H1 (cell line): ENCODE data around the gene LRRC4C. TPM values are rescaled to one million over a fixed set of nuclear protein-coding genes. Genes with fewer than 3 reads are reported as not detected.

Source experiments
- CTCF ChIA-PET: fragments of 300-600 bp; sonication (Branson Sonifier 250); formaldehyde crosslinking; loops from one replicate; lab custom pipeline; 2021; ENCODE audit not compliant: partially characterized antibody; lab: Charles Lee
- POLR2A ChIA-PET: fragments of 300-600 bp; sonication (Branson Sonifier 250); formaldehyde crosslinking; loops from one replicate; lab custom pipeline; 2021; ENCODE audit warnings: inconsistent platforms; ENCODE audit not compliant: partially characterized antibody; lab: Charles Lee
- DNase-seq, 2 experiments: peaks; one replicate each; pipeline versions ENCODE4 v3.0.0 to v3.0.0-alpha.2; 2010 to 2022; ENCODE audit warnings: low spot score in 2 of 2, low read depth in 1 of 2, mixed read lengths in 1 of 2
- FAIRE-seq: peaks from 2 replicates; lab custom pipeline; 2011; peaks lifted over from hg19 to GRCh38; lab: Jason Lieb, UNC
- H2AFZ ChIP-seq: 2 replicates; pipeline ENCODE4 v1.8.1; 2012; ENCODE audit warnings: low read length, inconsistent platforms
- H2AK5ac ChIP-seq: 2 replicates; pipeline ENCODE4 v1.6.1; 2013; ENCODE audit warnings: low read depth, low read length
- H2BK120ac ChIP-seq: replicated peaks from 2 replicates; pipeline ENCODE3; 2013; ENCODE audit warnings: low read depth, low read length, inconsistent platforms
- H2BK12ac ChIP-seq: 2 replicates; pipeline ENCODE4 v1.6.1; 2013; ENCODE audit warnings: low read depth, low read length
- H2BK15ac ChIP-seq: 2 replicates; pipeline ENCODE4 v1.6.1; 2013; ENCODE audit warnings: low read length
- H2BK20ac ChIP-seq: 2 replicates; pipeline ENCODE4 v1.6.1; 2013; ENCODE audit warnings: low read length
- H2BK5ac ChIP-seq: 2 replicates; pipeline ENCODE4 v1.6.1; 2013; ENCODE audit warnings: low read depth, low read length
- H3K14ac ChIP-seq: 2 replicates; pipeline ENCODE4 v1.6.1; 2013; ENCODE audit warnings: inconsistent platforms; ENCODE audit not compliant: insufficient read length
- H3K18ac ChIP-seq: 2 replicates; pipeline ENCODE4 v1.6.1; 2013; ENCODE audit warnings: low read length; ENCODE audit errors: extremely low read depth
- H3K23ac ChIP-seq: 2 replicates; pipeline ENCODE4 v1.6.1; 2013; ENCODE audit warnings: inconsistent platforms; ENCODE audit not compliant: insufficient read length
- H3K23me2 ChIP-seq: 2 replicates; pipeline ENCODE4 v1.6.1; 2013; ENCODE audit warnings: low read depth, low read length
- H3K27ac ChIP-seq: 2 replicates; pipeline ENCODE4 v1.6.1; 2011; ENCODE audit warnings: low read depth, low read length, inconsistent platforms
- H3K27me3 ChIP-seq, 4 experiments: replicated peaks in 1 of 4; 1 replicate in 1 of 4; 2 replicates in 3 of 4; pipeline versions ENCODE4 v1.6.1 to v1.8.1; 2011 to 2013; ENCODE audit warnings: low read length in 3 of 4, mild to moderate bottlenecking in 3 of 4, inconsistent platforms in 2 of 4, mixed read lengths in 2 of 4, moderate library complexity in 1 of 4; ENCODE audit not compliant: control insufficient read depth in 3 of 4, insufficient read depth in 3 of 4; ENCODE audit errors: extremely low read depth in 1 of 4
- H3K36me3 ChIP-seq, 4 experiments: 2 replicates each; pipeline versions ENCODE4 v1.6.1 to v1.8.1; 2011 to 2013; ENCODE audit warnings: mild to moderate bottlenecking in 4 of 4, low read length in 3 of 4, moderate library complexity in 2 of 4, control low read depth in 1 of 4, inconsistent platforms in 1 of 4; ENCODE audit not compliant: insufficient read depth in 4 of 4, control insufficient read depth in 2 of 4
- H3K4ac ChIP-seq: replicated peaks from 2 replicates; pipeline ENCODE3; 2013; ENCODE audit warnings: low read length, low read depth, mixed read lengths, inconsistent platforms; ENCODE audit not compliant: insufficient read length
- H3K4me1 ChIP-seq, 4 experiments: replicated peaks in 1 of 4; 1 replicate in 1 of 4; 2 replicates in 3 of 4; pipeline versions ENCODE4 v1.6.1 to v1.8.1; 2011 to 2013; ENCODE audit warnings: low read length in 3 of 4, inconsistent platforms in 2 of 4, mixed read lengths in 1 of 4; ENCODE audit not compliant: insufficient read depth in 4 of 4, control insufficient read depth in 3 of 4
- H3K4me2 ChIP-seq, 2 experiments: 2 replicates each; pipeline versions ENCODE4 v1.6.1 to v1.8.1; 2011 to 2013; ENCODE audit warnings: low read depth in 2 of 2, low read length in 2 of 2, control low read depth in 1 of 2, inconsistent platforms in 1 of 2, mild to moderate bottlenecking in 1 of 2; ENCODE audit not compliant: insufficient read depth in 1 of 2
- H3K4me3 ChIP-seq, 4 experiments: fragments of 200-600, 300-600 bp in 1 of 4; sonication (generic), shearing (Covaris generic), sonication (Bioruptor Twin) in 1 of 4; 2 replicates each; pipeline versions ENCODE4 v1.5.1 to v1.8.1; 2011 to 2016; ENCODE audit warnings: low read length in 4 of 4, low read depth in 3 of 4, control low read depth in 2 of 4, inconsistent platforms in 2 of 4, mild to moderate bottlenecking in 2 of 4, mixed read lengths in 1 of 4, moderate library complexity in 1 of 4; ENCODE audit not compliant: insufficient read depth in 2 of 4; ENCODE audit errors: extremely low read depth in 1 of 4
- H3K56ac ChIP-seq: replicated peaks from 2 replicates; pipeline ENCODE3; 2013; ENCODE audit warnings: low read depth, mild to moderate bottlenecking, mixed read lengths, low read length, inconsistent platforms; ENCODE audit not compliant: insufficient read length
- H3K79me1 ChIP-seq: 2 replicates; pipeline ENCODE4 v1.6.1; 2013; ENCODE audit warnings: low read depth, low read length, control low read depth
- H3K79me2 ChIP-seq, 2 experiments: 2 replicates each; pipeline versions ENCODE4 v1.6.1 to v1.8.1; 2012 to 2013; ENCODE audit warnings: low read length in 2 of 2, mild to moderate bottlenecking in 2 of 2, inconsistent platforms in 1 of 2; ENCODE audit not compliant: insufficient read depth in 2 of 2, control insufficient read depth in 1 of 2
- H3K9ac ChIP-seq, 4 experiments: replicated peaks in 1 of 4; 1 replicate in 1 of 4; 2 replicates in 3 of 4; pipeline versions ENCODE4 v1.6.1 to v1.8.1; 2011 to 2013; ENCODE audit warnings: low read depth in 3 of 4, low read length in 3 of 4, control low read depth in 2 of 4, mild to moderate bottlenecking in 2 of 4, moderate library complexity in 2 of 4, inconsistent platforms in 1 of 4; ENCODE audit errors: extremely low read depth in 1 of 4
- H3K9me3 ChIP-seq, 2 experiments: 2 replicates each; pipeline versions ENCODE4 v1.6.1 to v1.8.1; 2012 to 2013; ENCODE audit warnings: mild to moderate bottlenecking in 2 of 2, moderate library complexity in 2 of 2, control low read depth in 1 of 2, inconsistent platforms in 1 of 2, low read depth in 1 of 2, low read length in 1 of 2, mixed read lengths in 1 of 2; ENCODE audit not compliant: insufficient read depth in 2 of 2
- H4K20me1 ChIP-seq, 2 experiments: replicated peaks in 1 of 2; 2 replicates each; pipeline versions ENCODE3 to v1.8.1; 2011 to 2013; ENCODE audit warnings: inconsistent platforms in 2 of 2, low read length in 2 of 2, mild to moderate bottlenecking in 1 of 2; ENCODE audit not compliant: insufficient read depth in 2 of 2, control insufficient read depth in 1 of 2
- H4K5ac ChIP-seq: 2 replicates; pipeline ENCODE4 v1.6.1; 2013; ENCODE audit warnings: low read length, low read depth, mixed read lengths, inconsistent platforms; ENCODE audit not compliant: insufficient read length
- H4K8ac ChIP-seq: 2 replicates; pipeline ENCODE4 v1.8.0; 2013; ENCODE audit warnings: mild to moderate bottlenecking, moderate library complexity, low read length, inconsistent platforms; ENCODE audit not compliant: insufficient read depth; ENCODE audit errors: extremely low read depth
- H4K91ac ChIP-seq: replicated peaks from 2 replicates; pipeline ENCODE3; 2013; ENCODE audit warnings: low read length, mixed read lengths, inconsistent platforms; ENCODE audit not compliant: insufficient read length
- FOSL1 ChIP-seq: IDR thresholded peaks from 2 replicates; pipeline ENCODE4 v1.6.1; 2011; ENCODE audit warnings: mild to moderate bottlenecking, low read depth, low read length, moderate library complexity; ENCODE audit not compliant: insufficient read depth
- HDAC2 ChIP-seq, 2 experiments: fragments of 300-600 bp in 1 of 2; sonication (generic) in 1 of 2; IDR thresholded peaks; 2 replicates each; pipeline ENCODE4 v1.6.1; 2011 to 2012; ENCODE audit warnings: low read depth in 2 of 2, low read length in 2 of 2, mild to moderate bottlenecking in 2 of 2, moderate library complexity in 2 of 2, borderline replicate concordance in 1 of 2, inconsistent platforms in 1 of 2
- JUND ChIP-seq: IDR thresholded peaks from 2 replicates; pipeline ENCODE4 v1.6.1; 2011; ENCODE audit warnings: mild to moderate bottlenecking, improper control_type of control experiment, low read length
- polyA plus RNA-seq, 7 experiments: library from polyadenylated mRNA; depleted of rRNA in 3 of 7; stranded (reverse) in 5 of 7; unstranded in 2 of 7; fragments of >200 nt in 5 of 7; fragments of 200-250 nt in 2 of 7; gene quantifications; 1 replicate in 5 of 7; 2 replicates in 1 of 7; 4 replicates in 1 of 7; pipeline versions ENCODE4 v1.2.1 to v1.2.3, GENCODE V29; 2011 to 2013; ENCODE audit warnings: missing spikeins in 2 of 7, mixed read lengths in 2 of 7
- total RNA-seq: library from RNA; stranded (reverse); fragmentation: NEBNext Ultra II Directional; extraction: Animal tissue kit (Norgen Biotek cat#: 25700); gene quantifications from 2 replicates; pipeline ENCODE4 v1.2.1, GENCODE V29; 2021

LRRC4C gene
- total and polyA plus RNA-seq, 2 of the 8 experiments (the other 6 are each of a cell fraction or from before 2014, with no cell fraction given) = 0.23 to 2.2 TPM

- H3K23me2 ChIP-seq = no peaks in the 10 kb centered on the region
- no peaks in the 10 kb centered on the region for H3K79me1 ChIP-seq
- H3K36me3 ChIP-seq = no peaks in the 10 kb centered on the region
- H4K5ac ChIP-seq = no peak overlapping the region
- DNase-seq (no peak), FAIRE-seq (no peak)
- H4K8ac ChIP-seq = no peak overlapping the region
- POLR2A ChIA-PET = no interaction called here
- no peak overlapping the region for H3K27ac ChIP-seq
- no peak overlapping the region for H2AK5ac ChIP-seq
- no peaks in the 10 kb centered on the region for H3K9me3 ChIP-seq
- no peak overlapping the region for H2BK20ac ChIP-seq
- H3K56ac ChIP-seq = no peak overlapping the region
- no peak overlapping the region for H2BK120ac ChIP-seq
- H3K4me2 ChIP-seq = no peak overlapping the region
- no peaks in the 10 kb centered on the region for H4K20me1 ChIP-seq
- H3K9ac ChIP-seq = no peak overlapping the region
- H3K4ac ChIP-seq = no peak overlapping the region
- H4K91ac ChIP-seq = no peak overlapping the region
- no peak overlapping the region for H3K23ac ChIP-seq
- H3K27me3 ChIP-seq = no peaks in the 10 kb centered on the region
- no peaks in the 10 kb centered on the region for H3K4me1 ChIP-seq
- H2BK12ac ChIP-seq = no peak overlapping the region
- H3K79me2 ChIP-seq = no peaks in the 10 kb centered on the region
- CTCF ChIA-PET = no interaction called here
- no peak overlapping the region for H2BK5ac ChIP-seq
- no peak overlapping the region for H3K18ac ChIP-seq
- H3K14ac ChIP-seq = no peak overlapping the region
- H2AFZ ChIP-seq = no peak overlapping the region
- no peak overlapping the region for H2BK15ac ChIP-seq
- no peak overlapping the region for H3K4me3 ChIP-seq
- TF ChIP-seq FOSL1 (no peak), HDAC2 (IDR thresholded peaks at IDR 0.05; ENCODE audit: borderline replicate concordance in 1 of 2, low read depth in 2 of 2, low read length in 2 of 2) (no peak), JUND (no peak)
Observed at GRCh38 chr11:41053894-41054293, 405.6 kb downstream of the LRRC4C start.
